OCI-LY1 (cell line): ENCODE data around the gene COG2.

Source experiments
- H2AFZ ChIP-seq: fragments of 200-600 bp; sonication (generic), shearing (Covaris generic); 2 replicates; pipeline ENCODE4 v1.6.0; 2014; ENCODE audit warnings: antibody characterized with exemption, mild to moderate bottlenecking, low read length
- H3F3A ChIP-seq: fragments of 200-600 bp; sonication (generic), shearing (Covaris generic); 2 replicates; pipeline ENCODE4 v1.6.0; 2014; ENCODE audit warnings: mild to moderate bottlenecking, antibody characterized with exemption, low read length, moderate library complexity; ENCODE audit not compliant: insufficient read depth
- H3K27ac ChIP-seq: fragments of 200-600 bp; sonication (generic); 2 replicates; pipeline ENCODE4 v1.5.1; 2014; ENCODE audit warnings: low read length, mixed run types, mild to moderate bottlenecking, low read depth; ENCODE audit not compliant: poor library complexity, severe bottlenecking
- H3K27me3 ChIP-seq: fragments of 200-600 bp; sonication (generic); 2 replicates; pipeline ENCODE4 v1.6.0; 2014; ENCODE audit warnings: antibody characterized with exemption, mild to moderate bottlenecking, low read length, moderate library complexity; ENCODE audit not compliant: insufficient read depth
- H3K36me3 ChIP-seq: fragments of 200-600 bp; sonication (generic); 2 replicates; pipeline ENCODE4 v1.6.1; 2014; ENCODE audit warnings: mild to moderate bottlenecking, antibody characterized with exemption, low read length, moderate library complexity, mixed read lengths; ENCODE audit not compliant: insufficient read depth
- H3K4me1 ChIP-seq: fragments of 200-600 bp; sonication (generic); 2 replicates; pipeline ENCODE4 v1.5.1; 2014; ENCODE audit warnings: mild to moderate bottlenecking, low read length, moderate library complexity; ENCODE audit not compliant: insufficient read depth, severe bottlenecking
- H3K4me2 ChIP-seq: fragments of 200-600 bp; sonication (generic), shearing (Covaris generic); 2 replicates; pipeline ENCODE4 v1.6.1; 2014; ENCODE audit warnings: low read length
- H3K4me3 ChIP-seq: fragments of 200-600 bp; sonication (generic); 2 replicates; pipeline ENCODE4 v1.5.1; 2014; ENCODE audit warnings: low read length, low read depth, mild to moderate bottlenecking, mixed read lengths; ENCODE audit not compliant: poor library complexity, severe bottlenecking
- H3K79me2 ChIP-seq: fragments of 200-600 bp; shearing (Covaris generic); 2 replicates; pipeline ENCODE4 v1.6.1; 2016; ENCODE audit warnings: mixed run types, low read length, mixed read lengths; ENCODE audit not compliant: insufficient read depth
- H3K9ac ChIP-seq: fragments of 200-600 bp; sonication (generic), shearing (Covaris generic); 2 replicates; pipeline ENCODE4 v1.6.1; 2014; ENCODE audit warnings: mild to moderate bottlenecking, low read length, mixed read lengths
- H3K9me2 ChIP-seq: fragments of 200-600 bp; sonication (generic), shearing (Covaris generic); 2 replicates; pipeline ENCODE4 v1.6.1; 2014; ENCODE audit warnings: low read depth, mild to moderate bottlenecking, low read length, mixed read lengths
- H3K9me3 ChIP-seq: fragments of 200-600 bp; shearing (Covaris generic); 2 replicates; pipeline ENCODE4 v1.6.1; 2014; ENCODE audit warnings: low read length, mixed read lengths
- H4K20me1 ChIP-seq: fragments of 200-600 bp; sonication (generic), shearing (Covaris generic); 2 replicates; pipeline ENCODE4 v1.6.0; 2016; ENCODE audit warnings: mild to moderate bottlenecking, low read length; ENCODE audit not compliant: insufficient read depth
- EZH2 ChIP-seq: fragments of 200-600 bp; sonication (generic), shearing (Covaris generic); IDR thresholded peaks from 2 replicates; pipeline ENCODE4 v1.8.0; 2017; ENCODE audit warnings: borderline replicate concordance, mixed run types, mild to moderate bottlenecking, antibody characterized with exemption, low read length, moderate library complexity, mixed read lengths
- TF ChIP-seq, protein P1 (sequence below): fragments of 200-600 bp; sonication (generic), shearing (Covaris generic); IDR thresholded peaks from 2 replicates; pipeline ENCODE4 v1.5.1; 2017; ENCODE audit warnings: mild to moderate bottlenecking, antibody characterized with exemption, low read length, moderate library complexity, mixed read lengths

COG2 gene

DNA sequence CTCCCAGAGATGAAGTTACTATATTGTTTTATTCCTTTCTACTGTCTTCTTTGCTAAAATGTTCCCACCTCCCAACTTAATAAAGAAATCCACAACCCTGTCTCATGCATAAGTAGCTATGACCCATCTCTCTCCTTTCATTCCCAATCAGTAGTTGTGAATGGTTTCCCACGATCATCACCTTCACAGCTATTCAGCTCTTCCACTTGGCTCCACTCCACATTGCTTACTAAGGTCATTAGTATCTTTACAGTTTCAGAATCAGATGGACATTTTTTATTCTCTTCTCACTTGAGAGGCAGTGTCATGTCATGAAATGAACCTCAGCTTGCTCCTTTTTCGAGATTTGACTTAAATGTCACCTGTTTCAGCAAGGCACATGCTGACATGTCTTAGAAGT lies 47.1 kb upstream of the COG2 start:
- Histone ChIP-seq H3K9me2 (no peaks in the 10 kb centered on the region), H4K20me1 (no peaks in the 10 kb centered on the region), H2AFZ (no peak overlapping the region), H3K27ac (no peak overlapping the region), H3K9me3 (no peaks in the 10 kb centered on the region), H3K36me3 (no peaks in the 10 kb centered on the region), H3K4me3 (no peak overlapping the region), H3F3A (no peaks in the 10 kb centered on the region), H3K4me2 (no peak overlapping the region), H3K9ac (no peak overlapping the region), H3K27me3 (no peaks in the 10 kb centered on the region), H3K4me1 (no peaks in the 10 kb centered on the region), H3K79me2 (no peaks in the 10 kb centered on the region)
- TF ChIP-seq, protein P1, sequence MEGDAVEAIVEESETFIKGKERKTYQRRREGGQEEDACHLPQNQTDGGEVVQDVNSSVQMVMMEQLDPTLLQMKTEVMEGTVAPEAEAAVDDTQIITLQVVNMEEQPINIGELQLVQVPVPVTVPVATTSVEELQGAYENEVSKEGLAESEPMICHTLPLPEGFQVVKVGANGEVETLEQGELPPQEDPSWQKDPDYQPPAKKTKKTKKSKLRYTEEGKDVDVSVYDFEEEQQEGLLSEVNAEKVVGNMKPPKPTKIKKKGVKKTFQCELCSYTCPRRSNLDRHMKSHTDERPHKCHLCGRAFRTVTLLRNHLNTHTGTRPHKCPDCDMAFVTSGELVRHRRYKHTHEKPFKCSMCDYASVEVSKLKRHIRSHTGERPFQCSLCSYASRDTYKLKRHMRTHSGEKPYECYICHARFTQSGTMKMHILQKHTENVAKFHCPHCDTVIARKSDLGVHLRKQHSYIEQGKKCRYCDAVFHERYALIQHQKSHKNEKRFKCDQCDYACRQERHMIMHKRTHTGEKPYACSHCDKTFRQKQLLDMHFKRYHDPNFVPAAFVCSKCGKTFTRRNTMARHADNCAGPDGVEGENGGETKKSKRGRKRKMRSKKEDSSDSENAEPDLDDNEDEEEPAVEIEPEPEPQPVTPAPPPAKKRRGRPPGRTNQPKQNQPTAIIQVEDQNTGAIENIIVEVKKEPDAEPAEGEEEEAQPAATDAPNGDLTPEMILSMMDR, result no peak

DNA sequence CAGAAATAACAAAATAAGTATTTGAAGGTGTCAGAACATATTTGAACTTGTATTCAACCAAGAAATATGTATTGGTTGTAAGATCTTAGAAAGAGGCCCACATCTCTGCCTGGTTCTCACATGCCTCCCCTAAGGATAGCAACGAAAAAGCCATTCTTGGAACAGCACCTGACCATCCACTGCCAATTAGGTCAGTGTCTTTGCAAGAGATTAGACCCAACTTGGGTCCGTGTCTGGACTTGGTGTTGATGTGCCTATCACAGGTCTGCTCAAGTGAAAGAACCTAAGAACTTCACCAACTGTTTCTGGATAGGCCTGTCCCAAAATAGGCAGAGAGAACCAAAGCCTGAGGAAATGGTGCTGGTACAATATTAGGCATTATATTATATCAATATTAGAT lies 46.0 kb upstream of the COG2 start:
- Histone ChIP-seq H3K4me2 (no peak overlapping the region), H3K9me2 (no peaks in the 10 kb centered on the region), H3K9me3 (no peaks in the 10 kb centered on the region), H3K36me3 (no peaks in the 10 kb centered on the region), H3K27me3 (no peaks in the 10 kb centered on the region), H3F3A (no peaks in the 10 kb centered on the region), H4K20me1 (no peaks in the 10 kb centered on the region), H3K79me2 (no peaks in the 10 kb centered on the region), H3K4me1 (no peaks in the 10 kb centered on the region), H3K4me3 (no peak overlapping the region), H2AFZ (no peak overlapping the region), H3K9ac (no peak overlapping the region), H3K27ac (no peak overlapping the region)
- TF ChIP-seq EZH2, result no peak
- TF ChIP-seq, protein P1, result no peak

DNA sequence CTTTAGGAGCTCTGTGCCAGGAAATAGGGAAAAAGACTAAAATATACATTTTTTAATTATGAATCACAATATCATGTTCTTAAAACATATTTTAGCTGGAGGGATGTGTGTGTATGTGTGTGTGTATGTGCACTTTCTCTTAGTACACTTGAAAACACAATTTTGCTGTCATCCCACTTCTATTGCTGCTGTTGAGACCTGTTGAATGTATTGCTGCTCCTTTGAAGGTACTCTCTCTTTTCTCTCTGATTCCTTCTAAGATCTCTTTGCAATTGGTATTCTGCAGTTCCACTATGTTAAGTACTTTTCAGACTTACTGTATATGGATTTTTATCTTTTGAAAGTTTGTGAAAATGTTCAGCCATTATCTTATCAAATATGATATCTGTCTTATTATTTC lies 43.5 kb upstream of the COG2 start:
- H2AFZ ChIP-seq, result no peak overlapping the region

More for the DNA sequence above, 43.5 kb upstream of the COG2 start:
- Histone ChIP-seq H3K9me2 (no peaks in the 10 kb centered on the region), H3K27me3 (no peaks in the 10 kb centered on the region), H3K9me3 (no peaks in the 10 kb centered on the region), H3F3A (no peaks in the 10 kb centered on the region), H3K4me2 (no peak overlapping the region), H3K79me2 (no peaks in the 10 kb centered on the region), H3K9ac (no peak overlapping the region), H3K36me3 (no peaks in the 10 kb centered on the region), H3K4me1 (no peaks in the 10 kb centered on the region), H4K20me1 (no peaks in the 10 kb centered on the region), H3K4me3 (no peak overlapping the region), H3K27ac (no peak overlapping the region)
- no peak for TF ChIP-seq EZH2
- TF ChIP-seq, protein P1, result no peak
